Nucleus accumbens (tissue), 56 donors: ENCODE results near the gene FXYD3.
"Not testable (repeated sequence)": the region's sequence is repeated elsewhere in the genome, so short reads cannot be mapped to it uniquely, and the experiment has no call there.

Experiments
- DNase-seq, 56 donors: peaks; one replicate each; lab custom pipeline; 2025; lab: John Stamatoyannopoulos, UW

The FXYD3 gene

GRCh38 chr19:35138305-35138892, 22.8 kb downstream of the FXYD3 start, which contains the start of gene FXYD1:
TSS of gene FXYD1 (plus strand) at chr19:35138824. CDS start at chr19:35140080, 1,256 bp downstream.
- peak in 12 of 56 donors; percentile 25 to 58 (median 36) for DNase-seq

GRCh38 chr19:35140207-35140961, 24.8 kb downstream of the FXYD3 start:
- DNase-seq: no peak

GRCh38 chr19:35140962-35141836, 25.6 kb downstream of the FXYD3 start:
- peak; percentile 49 to 99 (median 92) for DNase-seq

GRCh38 chr19:35141837-35142605, 26.4 kb downstream of the FXYD3 start:
- DNase-seq: no peak

- peak in 38 of 56 donors; percentile 19 to 79 (median 48) for DNase-seq
These were observed 27.1 kb downstream of the FXYD3 start for GRCh38 chr19:35142606-35143230.

GRCh38 chr19:35143231-35143715, 27.6 kb downstream of the FXYD3 start, which contains the start of gene FXYD7:
TSS of gene FXYD7 (plus strand) at chr19:35143255. CDS start at chr19:35143334, 79 bp downstream.
- peak in 19 of 56 donors; percentile 13 to 59 (median 28) for DNase-seq

GRCh38 chr19:35143818-35144217, 28.2 kb downstream of the FXYD3 start:
- no peak for DNase-seq

GRCh38 chr19:35144259-35144599, 28.6 kb downstream of the FXYD3 start:
- DNase-seq: no peak

GRCh38 chr19:35144600-35145436, 29.2 kb downstream of the FXYD3 start:
- peak in 18 of 56 donors; percentile 14 to 68 (median 36) for DNase-seq

GRCh38 chr19:35146746-35147459, 31.3 kb downstream of the FXYD3 start:
- DNase-seq: no peak

GRCh38 chr19:35149463-35149862, 33.8 kb downstream of the FXYD3 start:
- no peak for DNase-seq

- no peak for DNase-seq
These were observed 34.8 kb downstream of the FXYD3 start for GRCh38 chr19:35150445-35150844.

GRCh38 chr19:35151273-35152065, 35.8 kb downstream of the FXYD3 start:
- DNase-seq: no peak

GRCh38 chr19:35153129-35153522, 37.5 kb downstream of the FXYD3 start:
- DNase-seq: not testable (repeated sequence)

- no peak for DNase-seq
These were observed 38.3 kb downstream of the FXYD3 start for GRCh38 chr19:35153701-35154524.
